ENCODE measurements around the gene PNPLA5. TPM values are rescaled to one million over a fixed set of nuclear protein-coding genes. Genes with fewer than 3 reads are reported as not detected.

Gene PNPLA5
- total and polyA plus RNA-seq, 2 donors (not counting 1 experiment from before 2014, with no cell fraction given): 0.33 TPM; not detected in 1

DNA sequence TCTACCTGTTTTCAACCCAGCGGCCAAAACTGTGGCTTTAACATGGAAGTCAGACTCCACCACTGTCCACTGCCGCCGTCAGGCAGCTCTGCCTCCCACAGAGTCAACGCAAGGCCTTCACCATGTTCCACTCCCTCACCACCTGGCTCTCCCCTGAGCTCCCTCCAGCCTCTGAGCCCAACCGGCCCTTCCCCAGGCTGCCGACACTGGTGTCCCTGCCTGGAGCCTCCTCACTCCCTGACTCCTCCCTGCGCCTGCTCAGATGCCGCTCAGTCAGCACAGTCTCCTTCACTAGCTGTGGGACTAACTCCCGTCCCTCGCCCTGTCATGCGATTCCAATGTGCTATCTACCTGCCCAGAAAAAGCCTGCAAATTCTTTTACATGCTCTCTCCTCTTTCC is 45.8 kb downstream of the PNPLA5 start:
- Histone ChIP-seq H3K9me3 (ENCODE audit: control insufficient read depth, insufficient read depth, low read depth, low read length) (no peaks in the 10 kb centered on the region), H3K27ac (ENCODE audit: insufficient read depth, low read length) (no peak overlapping the region), H3K79me2 (ENCODE audit: control insufficient read depth, insufficient read depth, low read length) (no peaks in the 10 kb centered on the region), H3K9ac (ENCODE audit: insufficient read depth, low read length) (no peak overlapping the region), H3K4me1 (ENCODE audit: control insufficient read depth, extremely low read depth, insufficient read depth, low read length) (no peaks in the 10 kb centered on the region), H3K4me3 (replicated peaks in 1 of 4; ENCODE audit: control extremely low read depth in 1 of 4, insufficient read depth in 1 of 4, low read depth in 3 of 4, low read length in 4 of 4) (no peak overlapping the region), H2AFZ (ENCODE audit: low read length) (no peak overlapping the region), H3K27me3 (ENCODE audit: control insufficient read depth, insufficient read depth, low read length) (peaks cover 13% of the 10 kb centered on the region), H3K36me3 (ENCODE audit: control insufficient read depth, insufficient read depth, low read length) (no peaks in the 10 kb centered on the region), H3K4me2 (ENCODE audit: extremely low read depth, insufficient read depth, low read length) (no peak overlapping the region), H4K20me1 (ENCODE audit: control insufficient read depth, extremely low read depth, insufficient read depth, low read length) (no peaks in the 10 kb centered on the region)
- TF ChIP-seq, protein P1, sequence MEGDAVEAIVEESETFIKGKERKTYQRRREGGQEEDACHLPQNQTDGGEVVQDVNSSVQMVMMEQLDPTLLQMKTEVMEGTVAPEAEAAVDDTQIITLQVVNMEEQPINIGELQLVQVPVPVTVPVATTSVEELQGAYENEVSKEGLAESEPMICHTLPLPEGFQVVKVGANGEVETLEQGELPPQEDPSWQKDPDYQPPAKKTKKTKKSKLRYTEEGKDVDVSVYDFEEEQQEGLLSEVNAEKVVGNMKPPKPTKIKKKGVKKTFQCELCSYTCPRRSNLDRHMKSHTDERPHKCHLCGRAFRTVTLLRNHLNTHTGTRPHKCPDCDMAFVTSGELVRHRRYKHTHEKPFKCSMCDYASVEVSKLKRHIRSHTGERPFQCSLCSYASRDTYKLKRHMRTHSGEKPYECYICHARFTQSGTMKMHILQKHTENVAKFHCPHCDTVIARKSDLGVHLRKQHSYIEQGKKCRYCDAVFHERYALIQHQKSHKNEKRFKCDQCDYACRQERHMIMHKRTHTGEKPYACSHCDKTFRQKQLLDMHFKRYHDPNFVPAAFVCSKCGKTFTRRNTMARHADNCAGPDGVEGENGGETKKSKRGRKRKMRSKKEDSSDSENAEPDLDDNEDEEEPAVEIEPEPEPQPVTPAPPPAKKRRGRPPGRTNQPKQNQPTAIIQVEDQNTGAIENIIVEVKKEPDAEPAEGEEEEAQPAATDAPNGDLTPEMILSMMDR (conservative IDR thresholded peaks at IDR 0.05 in 1 of 2, IDR thresholded peaks at IDR 0.05 in 1 of 2; ENCODE audit: low read depth in 1 of 2, low read length in 2 of 2): no peak
- TF ChIP-seq EZH2 (IDR thresholded peaks at IDR 0.05; ENCODE audit: low read length, missing control alignments): no peak
- DNase-seq (ENCODE audit: low read depth in 2 of 2): no peak

DNA sequence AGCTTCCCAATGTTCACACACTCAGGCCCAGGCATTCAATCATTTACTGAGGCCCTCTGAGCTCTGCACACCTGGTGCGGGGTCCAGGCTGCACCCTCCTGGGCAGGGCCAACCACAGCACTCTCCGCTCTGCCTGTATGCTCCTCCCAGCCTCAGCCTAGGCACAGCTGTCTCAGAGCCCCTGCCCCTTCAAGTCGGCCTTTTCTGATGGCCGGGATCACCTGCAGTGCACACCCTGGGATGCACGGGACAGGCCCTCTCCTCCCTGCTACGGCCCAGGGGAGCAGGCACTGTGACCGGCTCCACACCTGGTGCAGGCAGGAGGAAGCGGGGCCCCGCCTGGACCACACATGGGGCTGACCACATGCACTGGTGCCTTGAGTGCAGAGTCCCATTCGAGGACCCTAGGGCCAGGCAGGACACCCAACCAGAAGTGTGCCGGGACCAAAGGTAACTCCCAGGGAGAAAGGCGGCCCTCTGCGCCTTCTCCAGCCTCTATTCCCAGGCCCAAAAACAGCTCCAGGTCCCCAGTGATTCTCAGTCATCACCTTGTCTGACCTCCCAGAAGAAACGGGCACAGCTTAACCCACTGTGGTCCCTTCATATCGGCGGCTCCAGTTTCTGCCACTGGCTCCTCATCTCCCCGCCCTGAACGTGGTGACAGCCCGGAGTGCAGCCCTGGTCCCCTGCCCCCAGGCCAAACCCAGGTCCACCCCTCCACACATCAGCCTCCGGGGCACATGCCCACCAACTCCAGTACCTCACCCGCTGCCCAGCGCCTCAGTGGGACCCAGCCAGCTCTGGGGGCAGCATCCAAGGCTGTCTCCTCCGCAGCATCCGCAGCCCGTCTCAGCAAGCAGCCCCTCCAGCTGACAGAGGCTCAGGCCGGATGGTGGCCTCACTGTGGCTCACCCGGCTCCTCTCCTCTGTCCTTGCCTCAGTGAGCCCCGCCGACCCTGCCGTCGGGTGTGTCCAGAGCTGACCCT is 47.0 kb downstream of the PNPLA5 start:
- peaks cover 5% of the 10 kb centered on the region for H3K27me3 ChIP-seq (ENCODE audit: control insufficient read depth, insufficient read depth, low read length)
- H3K4me3 ChIP-seq (replicated peaks in 1 of 4; ENCODE audit: control extremely low read depth in 1 of 4, insufficient read depth in 1 of 4, low read depth in 3 of 4, low read length in 4 of 4): no peak overlapping the region
- no peaks in the 10 kb centered on the region for H4K20me1 ChIP-seq (ENCODE audit: control insufficient read depth, extremely low read depth, insufficient read depth, low read length)
- no peak overlapping the region for H3K27ac ChIP-seq (ENCODE audit: insufficient read depth, low read length)
- H3K4me2 ChIP-seq (ENCODE audit: extremely low read depth, insufficient read depth, low read length): no peak overlapping the region
- DNase-seq (ENCODE audit: low read depth in 2 of 2): no peak
- no peak overlapping the region for H3K9ac ChIP-seq (ENCODE audit: insufficient read depth, low read length)
- H3K79me2 ChIP-seq (ENCODE audit: control insufficient read depth, insufficient read depth, low read length): no peaks in the 10 kb centered on the region
- H3K9me3 ChIP-seq (ENCODE audit: control insufficient read depth, insufficient read depth, low read depth, low read length): no peaks in the 10 kb centered on the region
- H3K36me3 ChIP-seq (ENCODE audit: control insufficient read depth, insufficient read depth, low read length): no peaks in the 10 kb centered on the region
- H2AFZ ChIP-seq (ENCODE audit: low read length): no peak overlapping the region
- TF ChIP-seq, protein P1 (conservative IDR thresholded peaks at IDR 0.05 in 1 of 2, IDR thresholded peaks at IDR 0.05 in 1 of 2; ENCODE audit: low read depth in 1 of 2, low read length in 2 of 2): no peak
- TF ChIP-seq EZH2 (IDR thresholded peaks at IDR 0.05; ENCODE audit: low read length, missing control alignments): no peak
- no peaks in the 10 kb centered on the region for H3K4me1 ChIP-seq (ENCODE audit: control insufficient read depth, extremely low read depth, insufficient read depth, low read length)

DNA sequence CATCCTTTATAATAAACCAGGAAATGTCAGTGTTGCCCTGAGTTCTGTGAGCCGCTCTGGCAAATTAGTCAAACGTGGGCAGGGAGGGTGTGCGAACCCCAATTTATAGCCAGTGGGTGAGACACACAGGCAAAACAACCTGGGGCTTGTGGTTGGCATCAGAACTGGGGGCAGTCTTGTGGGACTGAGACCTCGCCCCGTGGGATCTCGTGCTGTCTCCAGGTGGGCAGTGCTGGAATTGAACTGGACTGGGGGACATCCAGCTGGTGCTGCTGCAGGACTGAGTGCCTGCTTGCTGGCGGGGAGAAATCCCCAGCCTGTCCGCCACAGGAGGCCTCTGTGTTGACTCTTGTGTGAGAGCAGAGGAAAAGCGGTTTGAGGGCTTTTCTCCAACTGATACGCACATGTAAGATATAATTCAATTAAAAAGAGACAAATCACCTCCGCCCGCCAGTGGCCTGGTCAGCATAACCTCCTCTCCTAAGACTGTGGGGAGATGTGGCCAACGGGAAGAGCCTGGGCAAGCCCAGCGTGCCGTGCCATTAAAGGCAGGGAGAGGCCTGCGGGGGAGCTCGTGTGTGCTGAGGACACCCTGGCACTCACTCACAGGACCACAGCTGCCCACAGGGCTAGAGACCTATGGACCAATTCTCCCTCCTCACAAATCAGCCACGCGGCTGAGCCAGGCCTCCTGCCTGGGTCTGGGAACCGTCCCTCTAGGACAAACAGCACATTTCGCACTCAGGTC is 47.9 kb downstream of the PNPLA5 start:
- no peak overlapping the region for H3K9ac ChIP-seq (ENCODE audit: insufficient read depth, low read length)
- no peaks in the 10 kb centered on the region for H3K79me2 ChIP-seq (ENCODE audit: control insufficient read depth, insufficient read depth, low read length)
- H3K4me3 ChIP-seq (replicated peaks in 1 of 4; ENCODE audit: control extremely low read depth in 1 of 4, insufficient read depth in 1 of 4, low read depth in 3 of 4, low read length in 4 of 4): no peak overlapping the region
- TF ChIP-seq EZH2 (IDR thresholded peaks at IDR 0.05; ENCODE audit: low read length, missing control alignments): no peak
- TF ChIP-seq, protein P1 (conservative IDR thresholded peaks at IDR 0.05 in 1 of 2, IDR thresholded peaks at IDR 0.05 in 1 of 2; ENCODE audit: low read depth in 1 of 2, low read length in 2 of 2): no peak
- H3K4me2 ChIP-seq (ENCODE audit: extremely low read depth, insufficient read depth, low read length): no peak overlapping the region
- H3K4me1 ChIP-seq (ENCODE audit: control insufficient read depth, extremely low read depth, insufficient read depth, low read length): no peaks in the 10 kb centered on the region
- H3K27ac ChIP-seq (ENCODE audit: insufficient read depth, low read length): no peak overlapping the region
- DNase-seq (ENCODE audit: low read depth in 2 of 2): no peak
- H3K9me3 ChIP-seq (ENCODE audit: control insufficient read depth, insufficient read depth, low read depth, low read length): no peaks in the 10 kb centered on the region
- H3K36me3 ChIP-seq (ENCODE audit: control insufficient read depth, insufficient read depth, low read length): no peaks in the 10 kb centered on the region
- H3K27me3 ChIP-seq (ENCODE audit: control insufficient read depth, insufficient read depth, low read length): peaks cover 2% of the 10 kb centered on the region
- H4K20me1 ChIP-seq (ENCODE audit: control insufficient read depth, extremely low read depth, insufficient read depth, low read length): no peaks in the 10 kb centered on the region
- no peak overlapping the region for H2AFZ ChIP-seq (ENCODE audit: low read length)

Measured in fibroblast of lung (primary cell).